ENCODE data around the gene PKD1.

Gene PKD1

GRCh38 chr16:2078096-2078495, 57.6 kb downstream of the PKD1 start:
- no peak for TF ChIP-seq CTCF (IDR thresholded peaks at IDR 0.05; ENCODE audit: low read length, missing control alignments)
- DNase-seq (ENCODE audit: low read depth), result no peak
- no peak overlapping the region for H3K4me3 ChIP-seq (replicated peaks; ENCODE audit: low read depth, low read length)

- H3K4me3 ChIP-seq (replicated peaks; ENCODE audit: low read depth, low read length), result no peak overlapping the region
- DNase-seq (ENCODE audit: low read depth), result no peak
- TF ChIP-seq CTCF (IDR thresholded peaks at IDR 0.05; ENCODE audit: low read length, missing control alignments), result no peak
These were observed 58.0 kb downstream of the PKD1 start for GRCh38 chr16:2077696-2078095.

- no peak for TF ChIP-seq CTCF (IDR thresholded peaks at IDR 0.05; ENCODE audit: low read length, missing control alignments)
- no peak overlapping the region for H3K4me3 ChIP-seq (replicated peaks; ENCODE audit: low read depth, low read length)
- DNase-seq (ENCODE audit: low read depth), result no peak
These were observed 58.7 kb downstream of the PKD1 start for GRCh38 chr16:2077016-2077415.

GRCh38 chr16:2076072-2076865, 59.4 kb downstream of the PKD1 start:
- no peak for DNase-seq (ENCODE audit: low read depth)
- TF ChIP-seq CTCF (IDR thresholded peaks at IDR 0.05; ENCODE audit: low read length, missing control alignments), result no peak
- H3K4me3 ChIP-seq (replicated peaks; ENCODE audit: low read depth, low read length), result no peak overlapping the region

- no peak overlapping the region for H3K4me3 ChIP-seq (replicated peaks; ENCODE audit: low read depth, low read length)
- TF ChIP-seq CTCF (IDR thresholded peaks at IDR 0.05; ENCODE audit: low read length, missing control alignments), result no peak
- no peak for DNase-seq (ENCODE audit: low read depth)
These were observed 60.1 kb downstream of the PKD1 start for GRCh38 chr16:2075631-2076030.

- no peak for DNase-seq (ENCODE audit: low read depth)
- H3K4me3 ChIP-seq (replicated peaks; ENCODE audit: low read depth, low read length), result no peak overlapping the region
- no peak for TF ChIP-seq CTCF (IDR thresholded peaks at IDR 0.05; ENCODE audit: low read length, missing control alignments)
These were observed 61.6 kb downstream of the PKD1 start for GRCh38 chr16:2074071-2074470.

GRCh38 chr16:2072926-2073325, 62.8 kb downstream of the PKD1 start:
- no peak for DNase-seq (ENCODE audit: low read depth)
- TF ChIP-seq CTCF (IDR thresholded peaks at IDR 0.05; ENCODE audit: low read length, missing control alignments), result no peak
- no peak overlapping the region for H3K4me3 ChIP-seq (replicated peaks; ENCODE audit: low read depth, low read length)
